ENCODE measurements around the gene GABARAPL1. TPM values are rescaled to one million over a fixed set of nuclear protein-coding genes. Genes with fewer than 3 reads are reported as not detected.
"Not testable (repeated sequence)": the region's sequence is repeated elsewhere in the genome, so short reads cannot be mapped to it uniquely, and the experiment has no call there.

Gene GABARAPL1
- total RNA-seq, 3 donors from 2014 or later: 146 to 182 (median 155) TPM

GRCh38 chr12:10214895-10215267, 2.2 kb downstream of the GABARAPL1 start:
- Histone ChIP-seq H3K27ac (peak overlapping the region; percentile 99), H3K4me1 (no peaks in the 10 kb centered on the region), H3K36me3 (no peaks in the 10 kb centered on the region), H3K4me3 (peak overlapping the region; percentile 69 to 91 (median 82)), H3K9me3 (no peaks in the 10 kb centered on the region), H3K27me3 (no peaks in the 10 kb centered on the region)
- intact Hi-C loops (cut with DNase I; ENCODE audit: low total_unique reads): no loop called here
- TF ChIP-seq, protein P1, sequence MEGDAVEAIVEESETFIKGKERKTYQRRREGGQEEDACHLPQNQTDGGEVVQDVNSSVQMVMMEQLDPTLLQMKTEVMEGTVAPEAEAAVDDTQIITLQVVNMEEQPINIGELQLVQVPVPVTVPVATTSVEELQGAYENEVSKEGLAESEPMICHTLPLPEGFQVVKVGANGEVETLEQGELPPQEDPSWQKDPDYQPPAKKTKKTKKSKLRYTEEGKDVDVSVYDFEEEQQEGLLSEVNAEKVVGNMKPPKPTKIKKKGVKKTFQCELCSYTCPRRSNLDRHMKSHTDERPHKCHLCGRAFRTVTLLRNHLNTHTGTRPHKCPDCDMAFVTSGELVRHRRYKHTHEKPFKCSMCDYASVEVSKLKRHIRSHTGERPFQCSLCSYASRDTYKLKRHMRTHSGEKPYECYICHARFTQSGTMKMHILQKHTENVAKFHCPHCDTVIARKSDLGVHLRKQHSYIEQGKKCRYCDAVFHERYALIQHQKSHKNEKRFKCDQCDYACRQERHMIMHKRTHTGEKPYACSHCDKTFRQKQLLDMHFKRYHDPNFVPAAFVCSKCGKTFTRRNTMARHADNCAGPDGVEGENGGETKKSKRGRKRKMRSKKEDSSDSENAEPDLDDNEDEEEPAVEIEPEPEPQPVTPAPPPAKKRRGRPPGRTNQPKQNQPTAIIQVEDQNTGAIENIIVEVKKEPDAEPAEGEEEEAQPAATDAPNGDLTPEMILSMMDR (IDR thresholded peaks at IDR 0.05): no peak
- TF ChIP-seq POLR2A (IDR thresholded peaks at IDR 0.05) (no peak), POLR2AphosphoS5 (IDR thresholded peaks at IDR 0.05) (no peak)
- no peak for DNase-seq (ENCODE audit: low spot score in 2 of 2)

DNA sequence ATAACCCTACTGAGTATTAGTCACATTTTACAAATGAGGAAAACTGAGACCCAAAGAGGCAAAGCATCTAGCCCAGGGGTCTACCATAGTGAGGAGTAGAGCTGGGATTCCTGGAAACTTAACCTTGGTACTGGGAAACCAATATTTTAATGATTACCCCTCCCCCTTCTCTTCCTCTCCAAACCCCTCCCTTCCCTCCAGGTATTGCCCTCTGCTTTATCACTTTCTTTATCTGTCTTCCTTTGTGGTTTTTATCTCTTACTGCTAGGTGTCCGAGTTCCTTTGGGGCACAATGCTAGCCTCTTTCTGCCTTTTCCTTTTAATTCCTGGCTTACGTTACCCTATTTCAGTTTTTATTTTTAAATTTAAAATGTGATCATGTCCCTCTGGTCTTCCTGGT, 2.8 kb downstream of the GABARAPL1 start:
- Histone ChIP-seq H3K27ac (peak overlapping the region; percentile 99), H3K4me1 (no peaks in the 10 kb centered on the region), H3K9me3 (no peaks in the 10 kb centered on the region), H3K36me3 (no peaks in the 10 kb centered on the region), H3K4me3 (peak overlapping the region; percentile 69 to 91 (median 82)), H3K27me3 (no peaks in the 10 kb centered on the region)
- DNase-seq (ENCODE audit: low spot score in 2 of 2): no peak
- no peak for TF ChIP-seq POLR2AphosphoS5 (IDR thresholded peaks at IDR 0.05)
- TF ChIP-seq, protein P1 (IDR thresholded peaks at IDR 0.05): no peak
- no peak for TF ChIP-seq POLR2A (IDR thresholded peaks at IDR 0.05)
- intact Hi-C loops (cut with DNase I; ENCODE audit: low total_unique reads): no loop called here

GRCh38 chr12:10215946-10216345, 3.3 kb downstream of the GABARAPL1 start:
- H3K4me1 ChIP-seq; intact Hi-C loops (cut with DNase I; ENCODE audit: low total_unique reads): not testable (repeated sequence)
- H3K4me3 ChIP-seq: peak overlapping the region in 1 of 3 donors; percentile 21

GRCh38 chr12:10218021-10218420, 5.3 kb downstream of the GABARAPL1 start:
- intact Hi-C loops (cut with DNase I; ENCODE audit: low total_unique reads): no loop called here
- H3K36me3 ChIP-seq: no peaks in the 10 kb centered on the region

More at GRCh38 chr12:10215946-10216345, 3.3 kb downstream of the GABARAPL1 start:
- H3K9me3 ChIP-seq; H3K27ac ChIP-seq; DNase-seq (ENCODE audit: low spot score in 2 of 2); H3K27me3 ChIP-seq; H3K36me3 ChIP-seq: not testable (repeated sequence)

GRCh38 chr12:10220398-10221077, 7.9 kb downstream of the GABARAPL1 start:
- H3K4me1 ChIP-seq: peaks cover 0 to 9% of the 10 kb centered on the region in 2 donors
- H3K27ac ChIP-seq: peak overlapping the region; percentile 80 to 88
- H3K4me3 ChIP-seq: no peak overlapping the region
- no peaks in the 10 kb centered on the region for H3K36me3 ChIP-seq
- H3K9me3 ChIP-seq: no peaks in the 10 kb centered on the region
- DNase-seq (ENCODE audit: low spot score in 2 of 2): peak; percentile 80 to 91
- peak; percentile 93 to 98 (median 96) for TF ChIP-seq POLR2AphosphoS5 (IDR thresholded peaks at IDR 0.05)
- TF ChIP-seq POLR2A (IDR thresholded peaks at IDR 0.05): no peak
- intact Hi-C loops (cut with DNase I; ENCODE audit: low total_unique reads): no loop called here
- H3K27me3 ChIP-seq: no peaks in the 10 kb centered on the region

More at GRCh38 chr12:10218021-10218420, 5.3 kb downstream of the GABARAPL1 start:
- Histone ChIP-seq H3K4me1 (peaks cover 0 to 9% of the 10 kb centered on the region in 2 donors), H3K4me3 (no peak overlapping the region), H3K27me3 (no peaks in the 10 kb centered on the region), H3K9me3 (no peaks in the 10 kb centered on the region), H3K27ac (peak overlapping the region; percentile 49 to 88)
- no peak for TF ChIP-seq POLR2A (IDR thresholded peaks at IDR 0.05)
- TF ChIP-seq, protein P1 (IDR thresholded peaks at IDR 0.05): no peak
- TF ChIP-seq POLR2AphosphoS5 (IDR thresholded peaks at IDR 0.05): no peak
- no peak for DNase-seq (ENCODE audit: low spot score in 2 of 2)

DNA sequence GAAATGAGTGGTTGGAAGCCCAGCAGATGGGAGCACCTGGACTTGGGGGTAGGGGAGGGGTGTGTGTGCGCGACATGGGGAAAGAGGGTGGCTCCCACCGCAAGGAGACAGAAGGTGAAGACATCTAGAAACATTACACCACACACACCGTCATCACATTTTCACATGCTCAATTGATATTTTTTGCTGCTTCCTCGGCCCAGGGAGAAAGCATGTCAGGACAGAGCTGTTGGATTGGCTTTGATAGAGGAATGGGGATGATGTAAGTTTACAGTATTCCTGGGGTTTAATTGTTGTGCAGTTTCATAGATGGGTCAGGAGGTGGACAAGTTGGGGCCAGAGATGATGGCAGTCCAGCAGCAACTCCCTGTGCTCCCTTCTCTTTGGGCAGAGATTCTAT, 9.2 kb downstream of the GABARAPL1 start:
- Histone ChIP-seq H3K4me1 (peaks cover 0 to 9% of the 10 kb centered on the region in 2 donors), H3K27me3 (no peaks in the 10 kb centered on the region), H3K36me3 (no peaks in the 10 kb centered on the region), H3K27ac (peak overlapping the region; percentile 80 to 88), H3K4me3 (no peak overlapping the region), H3K9me3 (no peaks in the 10 kb centered on the region)
- intact Hi-C loops (cut with DNase I; ENCODE audit: low total_unique reads): no loop called here
- DNase-seq (ENCODE audit: low spot score in 2 of 2): peak in 1 of 2 donors; percentile 38
- no peak for TF ChIP-seq POLR2AphosphoS5 (IDR thresholded peaks at IDR 0.05)
- TF ChIP-seq POLR2A (IDR thresholded peaks at IDR 0.05): no peak
- TF ChIP-seq, protein P1 (IDR thresholded peaks at IDR 0.05): no peak
